Measurements from ENCODE around the gene UBASH3A.

UBASH3A gene

GRCh38 chr21:42486072-42486471 lies 82.4 kb downstream of the UBASH3A start:
- no peak for DNase-seq (ENCODE audit: low read depth in 2 of 3, low spot score in 2 of 3)

DNA sequence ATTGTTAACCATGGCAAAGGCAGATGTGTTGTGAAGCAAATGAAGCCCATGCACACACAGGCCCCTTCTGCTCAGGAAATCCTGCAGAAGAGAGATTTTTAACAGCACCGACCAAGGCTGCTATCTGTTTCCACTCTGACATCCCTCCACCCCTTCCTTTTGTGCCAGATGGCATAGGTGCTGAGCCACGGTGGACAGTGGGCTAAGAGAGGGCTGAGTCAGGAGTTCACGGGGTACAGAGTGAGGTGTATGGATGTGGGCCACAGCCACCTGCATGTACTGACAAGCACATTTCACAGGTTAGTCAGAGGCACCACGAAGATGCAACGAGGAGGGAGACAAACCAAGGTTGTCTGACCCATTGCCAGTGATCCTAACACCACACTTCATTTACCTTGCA lies 82.8 kb downstream of the UBASH3A start:
- DNase-seq (ENCODE audit: low read depth in 2 of 3, low spot score in 2 of 3) = no peak

DNA sequence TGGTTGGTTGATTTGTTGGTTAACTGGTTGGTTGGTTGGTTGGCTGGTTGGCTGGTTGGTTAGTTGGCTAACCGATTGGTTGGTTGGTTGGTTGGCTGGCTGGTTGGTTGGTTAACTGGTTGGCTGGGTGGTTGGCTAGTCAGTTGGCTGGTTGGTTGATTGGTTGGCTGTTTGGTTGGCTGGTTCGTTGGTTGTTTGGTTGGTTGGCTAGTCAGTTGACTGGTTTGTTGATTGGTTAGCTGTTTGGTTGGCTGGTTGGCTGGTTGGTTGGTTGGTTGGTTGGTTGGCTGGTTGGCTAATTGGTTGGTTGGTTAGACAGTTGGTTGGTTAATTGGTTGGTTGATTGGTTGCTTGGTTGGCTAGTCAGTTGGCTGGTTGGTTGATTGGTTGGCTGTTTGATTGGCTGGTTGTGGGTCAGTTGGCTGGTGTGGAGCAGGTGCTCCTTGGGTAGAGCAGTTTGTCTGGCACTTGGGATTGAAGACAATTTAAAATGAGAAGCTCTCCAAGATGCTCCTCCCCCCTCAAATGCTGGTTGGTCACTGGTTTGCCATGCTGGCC lies 85.4 kb downstream of the UBASH3A start:
- DNase-seq (ENCODE audit: low read depth in 2 of 3, low spot score in 2 of 3) = no peak

DNA sequence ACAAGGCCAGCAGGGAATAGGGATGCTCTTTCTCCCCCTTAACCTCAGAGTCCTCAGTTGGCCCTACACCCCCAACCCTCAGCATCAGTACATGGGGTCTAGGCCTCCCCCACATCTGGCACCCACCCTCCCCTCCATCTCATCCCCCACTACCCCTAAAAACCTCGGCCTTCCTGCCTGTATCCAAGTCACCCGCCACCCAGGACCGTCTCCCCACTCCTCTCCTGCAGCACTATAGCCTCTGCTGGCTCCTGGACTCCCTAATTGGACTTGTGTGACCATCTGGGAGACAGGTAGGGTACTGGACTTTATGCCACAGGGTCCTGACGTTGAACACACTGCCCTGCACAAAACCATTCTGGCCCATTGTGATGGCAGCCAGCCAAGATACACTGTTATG lies 86.3 kb downstream of the UBASH3A start:
- DNase-seq (ENCODE audit: low read depth in 2 of 3, low spot score in 2 of 3) = no peak

DNA sequence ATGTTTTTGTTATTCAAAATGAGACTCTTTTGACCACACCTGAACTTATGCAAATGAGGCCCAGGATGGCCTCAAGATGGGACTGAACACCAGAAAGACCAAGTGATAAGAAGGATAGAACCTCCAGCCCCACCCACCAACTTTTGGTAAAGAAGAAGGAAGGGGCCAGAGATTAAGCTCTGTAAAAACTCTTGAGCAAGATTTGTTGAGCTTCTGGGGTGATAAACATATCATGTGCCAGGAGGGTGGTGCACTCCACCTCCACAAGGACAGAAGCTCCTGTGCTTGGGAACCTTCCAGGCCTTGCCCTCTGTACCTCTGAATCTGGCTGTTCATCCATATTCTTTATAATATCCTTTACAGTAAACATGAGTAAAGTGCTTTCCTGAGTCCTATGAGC lies 87.0 kb downstream of the UBASH3A start:
- no peak for DNase-seq (ENCODE audit: low read depth in 2 of 3, low spot score in 2 of 3)

DNA sequence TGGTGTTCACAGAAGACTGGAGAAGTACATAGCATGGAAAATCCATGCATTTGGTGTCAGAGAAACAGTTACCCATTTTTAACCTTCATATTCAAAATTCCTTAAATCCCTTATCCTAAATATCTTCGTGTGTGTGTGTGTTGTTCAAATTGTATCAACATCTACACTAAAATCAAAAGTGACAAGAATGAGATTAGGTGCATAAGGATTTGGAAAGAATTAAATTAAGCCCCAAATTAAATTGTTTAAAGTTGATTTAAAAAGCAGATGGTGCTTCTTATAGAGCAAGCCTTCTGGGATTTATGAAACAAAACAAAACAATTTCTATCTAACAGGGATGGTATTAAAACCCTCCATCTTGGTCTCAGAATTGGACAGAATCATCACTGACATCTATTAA lies 87.6 kb downstream of the UBASH3A start:
- no peak for DNase-seq (ENCODE audit: low read depth in 2 of 3, low spot score in 2 of 3)

- no peak for DNase-seq (ENCODE audit: low read depth in 2 of 3, low spot score in 2 of 3)
These were observed 88.5 kb downstream of the UBASH3A start for GRCh38 chr21:42492201-42492600.

- DNase-seq (ENCODE audit: low read depth in 2 of 3, low spot score in 2 of 3) = no peak
These were observed 89.7 kb downstream of the UBASH3A start for GRCh38 chr21:42493109-42494060.

- DNase-seq (ENCODE audit: low read depth in 2 of 3, low spot score in 2 of 3) = no peak
These were observed 91.3 kb downstream of the UBASH3A start for GRCh38 chr21:42495027-42495426.

DNA sequence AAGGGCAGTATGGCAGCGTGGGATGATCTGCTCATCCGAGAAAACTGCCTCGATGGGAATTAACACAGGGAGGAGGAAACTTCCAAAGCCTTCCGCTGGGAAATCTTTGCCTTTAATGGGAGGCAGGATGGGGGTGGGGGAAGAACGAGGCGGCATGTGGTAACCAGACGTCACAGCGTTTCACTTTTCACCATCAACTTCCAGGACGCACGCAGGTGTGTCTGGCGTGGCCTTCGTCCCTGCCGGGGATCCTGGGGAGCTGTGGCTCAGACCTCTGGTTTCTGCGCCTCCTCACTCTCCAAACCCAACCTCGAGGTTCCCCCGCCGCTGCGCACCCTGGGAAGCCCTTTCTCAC lies 92.0 kb downstream of the UBASH3A start:
- no peak for DNase-seq (ENCODE audit: low read depth in 2 of 3, low spot score in 2 of 3)

DNA sequence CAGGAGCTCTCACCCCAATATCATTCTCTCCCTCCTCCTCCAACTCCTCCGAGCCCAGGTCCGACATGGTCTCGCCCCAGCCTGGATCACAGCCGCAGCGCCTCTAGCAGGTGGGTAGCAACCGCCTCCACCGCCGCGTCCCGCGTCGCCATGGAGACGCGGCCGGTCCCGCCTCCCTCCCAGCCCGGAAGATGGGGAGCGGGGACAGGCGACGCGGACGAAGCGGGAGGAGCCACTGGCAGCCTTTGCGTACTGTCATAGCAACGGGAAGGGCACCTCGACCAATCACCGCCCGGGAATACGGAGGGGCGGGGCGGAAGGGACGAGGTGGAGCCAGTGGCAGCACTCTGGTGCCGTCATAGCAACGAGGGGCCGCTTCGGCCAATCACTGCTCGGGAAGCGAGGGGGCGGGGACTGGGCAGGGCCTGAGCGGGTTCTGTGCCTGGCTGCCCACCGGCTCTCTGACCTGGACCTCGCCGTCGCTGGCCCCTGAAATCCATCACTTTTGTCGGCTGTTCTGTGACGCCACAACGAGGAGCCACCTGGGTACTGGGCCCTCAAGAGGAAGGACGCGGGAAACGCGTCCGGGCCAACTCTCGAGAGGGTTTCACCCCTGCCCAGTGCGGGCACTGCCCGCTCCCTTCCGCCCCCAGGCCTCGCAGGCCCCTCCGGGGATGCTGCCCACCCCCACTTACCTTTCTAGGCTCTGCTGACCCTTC lies 92.6 kb downstream of the UBASH3A start, which contains the start of gene RSPH1:
TSS of gene RSPH1 (minus strand) at position 105 of the 719 bp plus-strand sequence. CDS start at position 67, 38 bp downstream.
- peak; percentile 88 to 98 (median 95) for DNase-seq (ENCODE audit: low read depth in 2 of 3, low spot score in 2 of 3)

GRCh38 chr21:42496839-42497202 lies 93.1 kb downstream of the UBASH3A start:
- DNase-seq (ENCODE audit: low read depth in 2 of 3, low spot score in 2 of 3) = no peak

Measured in activated CD8-positive, alpha-beta memory T cell treated with anti-CD3 and anti-CD28 coated beads for 48 hours (primary cell).